HCT116 (cell line): Measurements from ENCODE around the gene STK4. TPM values are rescaled to one million over a fixed set of nuclear protein-coding genes. Genes with fewer than 3 reads are reported as not detected.

Source experiments
- ATAC-seq: fragments of 200-7000 bp; cut with Tn5 transposase; 2 replicates; pipeline ENCODE4 v1.9.1; 2020; ENCODE audit warnings: mild to moderate bottlenecking, moderate library complexity
- BruUV-seq: library from RNA; stranded (reverse); fragments of 400-500 nt; replicated peaks from 2 replicates; lab custom pipeline; 2021; lab: Mats Ljungman, UMichigan
- CTCF ChIA-PET: fragments of 300-600 bp; sonication (Branson Sonifier 250); formaldehyde crosslinking; loops from one replicate; lab custom pipeline; 2021; ENCODE audit warnings: antibody characterized with exemption; lab: Charles Lee
- POLR2A ChIA-PET: fragments of 300-600, 350-600 bp; sonication (Branson Sonifier 250); formaldehyde crosslinking; loops from one replicate; lab custom pipeline; 2021; ENCODE audit warnings: antibody characterized with exemption; lab: Charles Lee
- RAD21 ChIA-PET, 2 experiments: fragments of 300-600 bp; sonication (Branson Sonifier 250); formaldehyde crosslinking; loops; one replicate each; lab custom pipeline; 2023; ENCODE audit warnings: low total read pairs in 2 of 2; ENCODE audit not compliant: uncharacterized antibody in 2 of 2, unreplicated experiment in 2 of 2, low non-redundant PET in 1 of 2; lab: Charles Lee
- DNase-seq: peaks from one replicate; pipeline ENCODE4 v3.0.0-alpha.2; 2010; ENCODE audit warnings: low read depth, low spot score
- H2AFZ ChIP-seq: fragments of 200-600 bp; shearing (Covaris generic), sonication (generic); 2 replicates; pipeline ENCODE4 v1.6.1; 2017; ENCODE audit warnings: low read depth, mixed run types, mixed read lengths, antibody characterized with exemption, low read length; ENCODE audit not compliant: poor library complexity, severe bottlenecking
- H3K27ac ChIP-seq: 2 replicates; pipeline ENCODE4 v1.5.1; 2012; ENCODE audit warnings: low read depth, low read length
- H3K27me3 ChIP-seq: fragments of 200-600 bp; sonication (generic); 2 replicates; pipeline ENCODE4 v1.6.1; 2016; ENCODE audit warnings: mixed run types, low read length, mixed read lengths; ENCODE audit not compliant: insufficient read depth
- H3K36me3 ChIP-seq, 2 experiments: fragments of 200-500 bp in 1 of 2; fragments of 200-600 bp in 1 of 2; sonication (Bioruptor generic) in 1 of 2; sonication (generic) in 1 of 2; 2 replicates each; pipeline versions ENCODE4 v1.5.1 to v1.6.1; 2014 to 2016; ENCODE audit warnings: low read length in 2 of 2, inconsistent platforms in 1 of 2, mixed read lengths in 1 of 2, mixed run types in 1 of 2; ENCODE audit not compliant: insufficient read depth in 2 of 2, control insufficient read depth in 1 of 2
- H3K4me1 ChIP-seq, 2 experiments: fragments of 200-600 bp in 1 of 2; sonication (generic) in 1 of 2; 2 replicates each; pipeline versions ENCODE4 v1.5.1 to v1.6.1; 2012 to 2017; ENCODE audit warnings: low read length in 2 of 2, inconsistent platforms in 1 of 2, mild to moderate bottlenecking in 1 of 2, mixed read lengths in 1 of 2, mixed run types in 1 of 2, moderate library complexity in 1 of 2; ENCODE audit not compliant: insufficient read depth in 2 of 2, control insufficient read depth in 1 of 2
- H3K4me2 ChIP-seq: fragments of 200-600 bp; sonication (generic); 2 replicates; pipeline ENCODE4 v1.6.1; 2017; ENCODE audit warnings: mixed run types, low read length, mixed read lengths
- H3K4me3 ChIP-seq, 2 experiments: fragments of 200-600 bp in 1 of 2; sonication (generic) in 1 of 2; replicated peaks in 1 of 2; 2 replicates each; pipeline ENCODE4 v1.5.1; 2011 to 2016; ENCODE audit warnings: low read length in 2 of 2, control low read depth in 1 of 2, low read depth in 1 of 2, mild to moderate bottlenecking in 1 of 2, mixed read lengths in 1 of 2, mixed run types in 1 of 2
- H3K79me2 ChIP-seq: fragments of 200-600 bp; sonication (generic); 2 replicates; pipeline ENCODE4 v1.6.1; 2017; ENCODE audit warnings: mild to moderate bottlenecking, mixed run types, low read length, moderate library complexity, mixed read lengths; ENCODE audit not compliant: insufficient read depth
- H3K9ac ChIP-seq: fragments of 200-600 bp; sonication (generic); 2 replicates; pipeline ENCODE4 v1.6.1; 2016; ENCODE audit warnings: low read length, mixed read lengths
- H3K9me2 ChIP-seq: fragments of 200-600 bp; sonication (generic), shearing (Covaris generic); 2 replicates; pipeline ENCODE4 v1.6.1; 2017; ENCODE audit warnings: mixed run types, mild to moderate bottlenecking, moderate library complexity; ENCODE audit not compliant: insufficient read depth
- H3K9me3 ChIP-seq, 2 experiments: fragments of 200-500 bp in 1 of 2; fragments of 200-600 bp in 1 of 2; sonication (Bioruptor generic) in 1 of 2; sonication (generic) in 1 of 2; 2 replicates each; pipeline ENCODE4 v1.6.1; 2014 to 2017; ENCODE audit warnings: low read length in 2 of 2, mixed read lengths in 2 of 2, inconsistent platforms in 1 of 2, low read depth in 1 of 2, mild to moderate bottlenecking in 1 of 2, mixed run types in 1 of 2, moderate library complexity in 1 of 2; ENCODE audit not compliant: control insufficient read depth in 1 of 2, insufficient read depth in 1 of 2
- H4K20me1 ChIP-seq: fragments of 200-600 bp; sonication (generic), shearing (Covaris generic); 2 replicates; pipeline ENCODE4 v1.6.1; 2017; ENCODE audit warnings: mixed run types, mild to moderate bottlenecking, moderate library complexity; ENCODE audit not compliant: insufficient read depth
- CEBPB ChIP-seq: IDR thresholded peaks from 2 replicates; pipeline ENCODE4 v1.6.1; 2012; ENCODE audit warnings: low read depth
- RAD21 ChIP-seq: IDR thresholded peaks from 2 replicates; pipeline ENCODE4 v1.6.1; 2012; ENCODE audit warnings: low read depth, mild to moderate bottlenecking
- ZNF274 ChIP-seq: fragments of 200-500 bp; sonication (Bioruptor generic); IDR thresholded peaks from 2 replicates; pipeline ENCODE4 v1.6.1; 2014; ENCODE audit warnings: mild to moderate bottlenecking, low read depth, low read length, inconsistent platforms
- intact Hi-C: fragments of 100-400 bp; cut with micrococcal nuclease; formaldehyde crosslinking; loops from 2 replicates; pipeline ENCODE4 v1.10.0; 2022
- total RNA-seq: library from RNA; stranded (reverse); gene quantifications from one replicate; pipeline ENCODE4 v1.2.1, GENCODE V29; 2021; ENCODE audit not compliant: unreplicated experiment
- TF ChIP-seq, protein P1 (sequence below): IDR thresholded peaks from 2 replicates; pipeline ENCODE4 v1.6.1; 2012; ENCODE audit warnings: low read depth
- TF ChIP-seq, protein P2 (sequence below): IDR thresholded peaks from 2 replicates; pipeline ENCODE4 v1.6.1; 2012
- TF ChIP-seq, protein P3 (sequence below): IDR thresholded peaks from 2 replicates; pipeline ENCODE4 v1.6.1; 2012

STK4 gene
- total RNA-seq, 1 experiment from 2014 or later: 45.4 TPM

DNA sequence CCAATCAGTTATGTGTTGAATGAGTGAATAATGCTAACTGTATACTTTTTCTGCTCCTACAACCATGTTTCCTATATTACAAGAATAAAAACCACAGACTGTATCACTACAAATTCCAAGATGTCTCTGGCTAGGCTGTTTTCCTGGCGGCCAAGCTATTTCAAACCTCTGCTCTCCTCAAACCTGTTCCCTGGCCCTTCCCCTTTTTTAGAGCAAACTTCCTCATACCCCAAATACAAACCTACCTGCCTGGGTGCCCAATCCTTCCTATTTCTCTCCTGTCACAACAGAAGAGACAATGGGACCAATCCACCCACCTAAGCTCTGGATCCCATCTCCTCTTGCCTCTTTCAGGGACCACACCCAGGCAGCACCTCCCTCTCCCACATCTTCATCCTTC is 13.6 kb upstream of the STK4 start:
- no TSS peak for BruUV-seq
- Histone ChIP-seq H3K4me1 (no peaks in the 10 kb centered on the region), H3K79me2 (peaks cover 24% of the 10 kb centered on the region), H3K4me3 (no peak overlapping the region), H4K20me1 (no peaks in the 10 kb centered on the region; the same call in 1 of the 2 replicates), H2AFZ (no peak overlapping the region), H3K36me3 (peaks cover 69 to 77% of the 10 kb centered on the region in 2 experiments; a peak in 3 of 4 replicates), H3K9ac (no peak overlapping the region), H3K9me3 (no peaks in the 10 kb centered on the region), H3K4me2 (no peak overlapping the region), H3K27ac (no peak overlapping the region), H3K9me2 (no peaks in the 10 kb centered on the region), H3K27me3 (no peaks in the 10 kb centered on the region)
- POLR2A ChIA-PET: no interaction called here
- intact Hi-C loops: no loop called here
- no peak for ATAC-seq
- RAD21 ChIA-PET: no interaction called here
- TF ChIP-seq CEBPB (no peak), ZNF274 (no peak), RAD21 (no peak)
- TF ChIP-seq, protein P1, sequence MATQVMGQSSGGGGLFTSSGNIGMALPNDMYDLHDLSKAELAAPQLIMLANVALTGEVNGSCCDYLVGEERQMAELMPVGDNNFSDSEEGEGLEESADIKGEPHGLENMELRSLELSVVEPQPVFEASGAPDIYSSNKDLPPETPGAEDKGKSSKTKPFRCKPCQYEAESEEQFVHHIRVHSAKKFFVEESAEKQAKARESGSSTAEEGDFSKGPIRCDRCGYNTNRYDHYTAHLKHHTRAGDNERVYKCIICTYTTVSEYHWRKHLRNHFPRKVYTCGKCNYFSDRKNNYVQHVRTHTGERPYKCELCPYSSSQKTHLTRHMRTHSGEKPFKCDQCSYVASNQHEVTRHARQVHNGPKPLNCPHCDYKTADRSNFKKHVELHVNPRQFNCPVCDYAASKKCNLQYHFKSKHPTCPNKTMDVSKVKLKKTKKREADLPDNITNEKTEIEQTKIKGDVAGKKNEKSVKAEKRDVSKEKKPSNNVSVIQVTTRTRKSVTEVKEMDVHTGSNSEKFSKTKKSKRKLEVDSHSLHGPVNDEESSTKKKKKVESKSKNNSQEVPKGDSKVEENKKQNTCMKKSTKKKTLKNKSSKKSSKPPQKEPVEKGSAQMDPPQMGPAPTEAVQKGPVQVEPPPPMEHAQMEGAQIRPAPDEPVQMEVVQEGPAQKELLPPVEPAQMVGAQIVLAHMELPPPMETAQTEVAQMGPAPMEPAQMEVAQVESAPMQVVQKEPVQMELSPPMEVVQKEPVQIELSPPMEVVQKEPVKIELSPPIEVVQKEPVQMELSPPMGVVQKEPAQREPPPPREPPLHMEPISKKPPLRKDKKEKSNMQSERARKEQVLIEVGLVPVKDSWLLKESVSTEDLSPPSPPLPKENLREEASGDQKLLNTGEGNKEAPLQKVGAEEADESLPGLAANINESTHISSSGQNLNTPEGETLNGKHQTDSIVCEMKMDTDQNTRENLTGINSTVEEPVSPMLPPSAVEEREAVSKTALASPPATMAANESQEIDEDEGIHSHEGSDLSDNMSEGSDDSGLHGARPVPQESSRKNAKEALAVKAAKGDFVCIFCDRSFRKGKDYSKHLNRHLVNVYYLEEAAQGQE: no peak
- TF ChIP-seq, protein P2, sequence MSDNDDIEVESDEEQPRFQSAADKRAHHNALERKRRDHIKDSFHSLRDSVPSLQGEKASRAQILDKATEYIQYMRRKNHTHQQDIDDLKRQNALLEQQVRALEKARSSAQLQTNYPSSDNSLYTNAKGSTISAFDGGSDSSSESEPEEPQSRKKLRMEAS: no peak
- TF ChIP-seq, protein P3, sequence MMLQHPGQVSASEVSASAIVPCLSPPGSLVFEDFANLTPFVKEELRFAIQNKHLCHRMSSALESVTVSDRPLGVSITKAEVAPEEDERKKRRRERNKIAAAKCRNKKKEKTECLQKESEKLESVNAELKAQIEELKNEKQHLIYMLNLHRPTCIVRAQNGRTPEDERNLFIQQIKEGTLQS: no peak
- CTCF ChIA-PET: no interaction called here
- no peak for DNase-seq
